Measurements from ENCODE around the gene ZKSCAN7.

Gene ZKSCAN7

DNA sequence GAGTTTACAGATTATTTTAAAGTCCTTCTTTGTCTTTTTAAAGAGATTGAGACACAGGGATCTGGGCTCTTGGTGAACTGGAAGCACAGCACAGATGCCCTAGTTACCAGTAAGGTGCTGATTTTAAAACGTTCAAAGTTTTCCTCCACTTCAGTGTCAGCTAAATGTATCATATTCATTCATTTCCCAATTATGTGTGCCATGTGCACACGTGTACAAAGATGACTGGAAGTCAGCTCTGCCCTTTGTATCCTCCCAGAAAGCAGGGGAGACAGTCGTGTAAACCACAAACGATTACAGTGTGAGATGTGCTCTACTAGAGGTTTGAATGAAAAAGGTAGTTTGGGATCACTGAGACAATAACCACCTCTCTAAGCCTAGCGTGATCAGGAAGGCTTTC lies 730 bp downstream of the ZKSCAN7 start:
- no peak for TF ChIP-seq GATA3 (IDR thresholded peaks at IDR 0.05; ENCODE audit: low read depth, low read length)

DNA sequence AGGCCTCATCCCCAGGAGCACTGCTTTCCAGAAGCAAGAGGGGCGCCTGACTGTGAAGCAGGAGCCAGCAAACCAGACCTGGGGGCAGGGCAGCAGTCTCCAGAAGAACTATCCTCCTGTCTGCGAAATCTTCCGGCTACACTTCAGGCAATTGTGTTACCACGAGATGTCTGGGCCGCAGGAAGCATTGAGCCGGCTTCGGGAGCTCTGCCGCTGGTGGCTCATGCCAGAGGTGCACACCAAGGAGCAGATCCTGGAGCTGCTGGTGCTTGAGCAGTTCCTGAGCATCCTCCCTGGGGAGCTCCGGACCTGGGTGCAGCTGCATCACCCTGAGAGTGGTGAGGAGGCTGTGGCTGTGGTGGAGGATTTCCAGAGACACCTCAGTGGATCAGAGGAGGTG lies 2.1 kb downstream of the ZKSCAN7 start:
- TF ChIP-seq GATA3 (IDR thresholded peaks at IDR 0.05; ENCODE audit: low read depth, low read length) (no peak), GATA2 (IDR thresholded peaks at IDR 0.05; ENCODE audit: low read depth, low read length) (no peak)

DNA sequence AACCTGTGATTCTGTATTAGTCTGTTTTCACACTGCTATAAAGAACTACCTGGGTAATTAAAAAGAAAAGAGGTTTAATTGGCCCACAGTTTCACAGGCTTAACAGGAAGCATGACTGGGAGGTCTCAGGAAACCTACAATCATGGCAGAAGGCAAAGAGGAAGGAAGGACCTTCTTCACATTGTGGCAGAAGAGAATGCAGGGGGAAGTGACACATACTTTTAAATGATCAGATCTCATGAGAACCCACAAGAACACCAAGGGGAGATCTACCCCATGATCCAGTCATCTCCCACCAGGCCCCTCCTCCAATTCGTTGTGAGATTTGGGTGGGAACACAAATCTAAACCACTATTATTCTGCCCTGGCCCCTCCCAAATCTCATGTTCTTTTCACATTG lies 6.1 kb downstream of the ZKSCAN7 start:
- TF ChIP-seq GATA2 (IDR thresholded peaks at IDR 0.05; ENCODE audit: low read depth, low read length) (no peak), GATA3 (IDR thresholded peaks at IDR 0.05; ENCODE audit: low read depth, low read length) (no peak)

DNA sequence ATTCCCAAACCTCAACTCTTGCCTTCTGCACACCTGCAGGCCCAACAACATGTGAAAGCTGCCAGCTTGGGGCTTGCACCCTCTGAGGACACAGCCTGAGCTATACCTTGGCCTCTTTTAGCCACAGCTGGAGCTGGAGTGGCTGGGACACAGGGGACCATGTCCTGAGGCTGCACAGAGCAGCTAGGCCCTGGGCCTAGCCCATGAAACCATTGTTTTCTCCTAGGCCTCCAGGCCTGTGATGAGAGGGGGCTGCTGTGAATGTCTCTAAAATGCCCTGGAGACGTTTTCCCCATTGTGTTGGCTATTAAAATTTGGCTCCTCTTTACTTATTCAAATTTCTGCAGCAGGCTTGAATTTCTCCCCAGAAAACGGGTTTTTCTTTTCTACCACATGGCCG lies 7.2 kb downstream of the ZKSCAN7 start:
- TF ChIP-seq GATA3 (IDR thresholded peaks at IDR 0.05; ENCODE audit: low read depth, low read length): no peak
- no peak for TF ChIP-seq GATA2 (IDR thresholded peaks at IDR 0.05; ENCODE audit: low read depth, low read length)

DNA sequence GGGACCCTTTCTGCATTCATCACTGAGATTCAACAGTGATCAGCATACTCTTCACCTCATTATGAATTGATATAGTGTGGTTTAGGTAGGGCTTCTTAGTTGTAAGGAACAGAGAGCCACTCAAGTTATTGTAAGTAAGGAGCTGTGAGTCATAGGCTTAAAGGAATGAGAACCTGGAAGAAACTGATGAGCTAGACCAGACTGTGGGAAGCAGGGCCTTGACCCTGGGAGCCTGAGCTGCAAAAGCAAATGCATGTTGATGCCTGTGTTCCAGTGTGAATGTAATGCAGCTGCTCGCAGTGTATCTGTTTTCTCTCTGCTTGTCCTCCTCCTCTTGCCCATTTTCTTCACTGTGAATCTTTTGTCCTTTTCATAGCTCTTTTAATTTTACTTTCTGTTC lies 13.6 kb downstream of the ZKSCAN7 start:
- no peak for TF ChIP-seq GATA3 (IDR thresholded peaks at IDR 0.05; ENCODE audit: low read depth, low read length)
- no peak for TF ChIP-seq GATA2 (IDR thresholded peaks at IDR 0.05; ENCODE audit: low read depth, low read length)

DNA sequence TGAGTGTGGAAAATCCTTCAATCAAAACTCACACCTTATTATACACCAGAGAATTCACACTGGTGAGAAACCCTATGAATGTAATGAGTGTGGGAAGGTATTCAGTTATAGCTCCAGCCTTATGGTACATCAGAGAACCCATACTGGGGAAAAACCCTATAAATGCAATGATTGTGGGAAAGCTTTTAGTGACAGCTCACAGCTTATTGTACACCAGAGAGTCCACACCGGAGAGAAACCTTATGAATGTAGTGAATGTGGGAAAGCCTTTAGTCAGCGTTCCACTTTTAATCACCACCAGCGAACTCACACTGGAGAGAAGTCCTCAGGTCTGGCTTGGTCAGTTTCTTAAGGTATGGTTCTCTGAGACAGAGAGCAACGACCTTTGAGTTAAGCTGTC lies 16.0 kb downstream of the ZKSCAN7 start:
- TF ChIP-seq GATA2 (IDR thresholded peaks at IDR 0.05; ENCODE audit: low read depth, low read length) (no peak), GATA3 (IDR thresholded peaks at IDR 0.05; ENCODE audit: low read depth, low read length) (no peak)

DNA sequence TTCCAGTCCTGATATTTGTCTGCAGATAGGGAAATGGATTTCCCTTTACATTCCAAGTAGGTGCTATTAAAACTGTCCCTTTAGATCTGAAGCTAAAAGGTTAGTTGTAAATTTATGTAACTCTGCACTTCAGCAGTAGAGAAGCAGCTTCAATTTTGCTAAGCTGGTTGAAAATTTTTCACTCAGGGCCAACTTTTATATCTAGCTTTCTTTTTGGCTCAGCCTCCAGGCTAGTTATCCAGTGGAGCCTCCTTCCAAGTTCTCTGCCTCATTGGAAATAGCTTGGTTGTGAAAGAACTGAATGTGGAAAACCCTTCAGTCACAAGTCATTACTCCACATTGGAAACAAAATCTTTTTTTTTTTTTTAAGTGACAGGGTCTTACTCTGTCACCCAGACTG lies 21.6 kb downstream of the ZKSCAN7 start:
- TF ChIP-seq GATA2 (IDR thresholded peaks at IDR 0.05; ENCODE audit: low read depth, low read length): no peak
- TF ChIP-seq GATA3 (IDR thresholded peaks at IDR 0.05; ENCODE audit: low read depth, low read length): no peak

DNA sequence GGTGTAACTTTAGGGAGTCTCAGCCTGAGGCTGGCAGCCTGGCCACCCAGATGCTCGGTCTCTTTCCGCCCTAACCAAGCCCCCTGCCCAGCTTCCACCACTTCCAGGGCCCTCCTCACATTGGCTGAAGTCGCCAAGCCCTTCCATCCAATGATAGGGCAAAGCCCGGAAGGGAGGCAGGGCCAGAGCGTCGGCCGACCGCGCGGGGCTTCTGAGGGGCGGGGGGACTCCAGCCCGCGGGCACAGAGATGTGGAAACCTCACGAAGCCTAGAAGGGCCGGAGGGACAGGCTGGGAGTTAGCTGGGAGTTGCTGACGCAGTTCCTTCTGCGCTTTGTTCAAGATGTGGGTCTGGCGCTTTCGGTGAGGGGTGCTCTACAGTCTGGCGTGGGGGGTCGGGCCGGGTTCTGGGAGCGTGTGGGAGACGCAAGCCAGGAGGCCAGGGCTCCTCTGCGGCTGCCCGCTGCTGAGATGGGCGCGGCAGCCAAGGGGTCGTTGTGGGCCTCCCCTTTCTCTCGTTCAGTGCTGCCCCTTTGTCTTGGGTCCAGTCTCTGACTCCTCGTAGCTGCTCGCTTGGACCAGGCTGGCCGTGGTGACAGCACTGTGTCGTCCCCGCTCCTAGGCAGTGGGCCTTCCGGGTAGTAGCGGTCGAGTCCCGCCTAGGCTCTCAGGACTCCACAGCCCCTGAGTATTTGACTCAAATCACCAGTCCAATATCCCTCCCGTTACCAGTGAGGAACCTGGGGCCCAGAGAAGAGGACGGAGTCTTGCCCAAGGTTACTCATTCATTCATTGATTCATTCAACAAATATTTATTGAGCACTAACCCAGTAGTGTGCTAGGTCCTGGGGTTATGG lies 29.9 kb downstream of the ZKSCAN7 start, which contains the start of gene ZNF660:
Gene ZNF660 (plus strand): TSS at position 319 of the 856 bp plus-strand sequence. CDS start 9,230 bp downstream, outside the sequence.
- TF ChIP-seq GATA2 (IDR thresholded peaks at IDR 0.05; ENCODE audit: low read depth, low read length) (no peak), GATA3 (IDR thresholded peaks at IDR 0.05; ENCODE audit: low read depth, low read length) (no peak)

DNA sequence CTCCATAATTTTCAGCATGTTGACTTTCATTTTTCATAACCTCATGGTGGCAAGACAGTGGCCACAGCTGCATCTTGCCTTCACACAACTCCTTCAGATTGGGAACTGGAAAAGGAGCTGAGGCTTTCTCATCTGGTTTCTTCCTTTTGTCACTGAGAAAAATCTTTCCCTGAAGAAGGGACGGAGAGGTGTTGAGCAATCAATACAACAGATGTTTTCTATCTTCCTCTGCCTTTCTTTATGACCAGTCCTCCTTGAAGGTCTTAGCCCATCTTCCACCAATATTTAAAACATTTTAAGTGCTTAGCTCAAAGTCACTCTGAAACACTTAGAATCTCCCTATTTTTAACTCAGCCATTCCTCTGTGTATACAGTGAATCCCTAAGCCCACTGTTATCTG lies 41.6 kb downstream of the ZKSCAN7 start:
- TF ChIP-seq GATA3 (IDR thresholded peaks at IDR 0.05; ENCODE audit: low read depth, low read length) (no peak), GATA2 (IDR thresholded peaks at IDR 0.05; ENCODE audit: low read depth, low read length) (no peak)

DNA sequence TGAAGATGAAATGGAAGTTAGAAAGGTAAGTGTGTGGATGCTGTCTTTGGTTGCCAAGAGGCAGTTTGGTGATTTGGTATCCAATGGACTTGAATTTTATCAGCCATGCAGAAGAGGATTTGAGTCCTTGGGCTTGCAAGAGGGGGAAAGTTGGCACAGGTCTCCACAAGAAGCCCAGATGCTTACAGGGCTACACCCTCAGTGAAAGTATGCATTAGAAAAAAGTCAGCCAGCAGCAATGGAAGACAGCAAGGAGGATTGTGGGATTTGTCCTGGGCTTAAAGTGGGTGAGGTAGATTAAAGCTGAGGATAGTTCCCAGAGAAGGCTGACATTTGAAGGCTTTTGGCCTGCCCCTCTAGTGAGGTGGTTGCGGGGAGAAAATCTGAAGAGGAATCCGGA lies 46.8 kb downstream of the ZKSCAN7 start:
- no peak for TF ChIP-seq GATA3 (IDR thresholded peaks at IDR 0.05; ENCODE audit: low read depth, low read length)
- TF ChIP-seq GATA2 (IDR thresholded peaks at IDR 0.05; ENCODE audit: low read depth, low read length): no peak

DNA sequence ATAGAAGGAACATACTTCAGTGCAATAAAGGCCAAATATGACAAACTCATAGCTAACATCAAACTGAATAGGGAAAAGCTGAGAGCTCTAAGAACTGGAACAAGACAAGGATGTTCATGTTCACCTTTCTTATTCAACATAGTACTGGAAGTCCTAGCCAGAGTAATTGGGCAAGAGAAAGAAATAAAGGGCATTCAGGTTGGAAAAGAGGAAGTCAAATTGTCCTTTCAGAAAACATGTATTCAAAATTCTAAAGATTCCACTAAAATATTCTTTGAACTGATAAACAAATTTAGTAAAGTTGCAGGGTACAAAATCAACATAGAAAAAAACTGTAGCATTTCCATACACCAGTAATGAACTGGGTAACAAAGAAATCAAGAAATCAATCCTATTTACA lies 57.7 kb downstream of the ZKSCAN7 start:
- no peak for TF ChIP-seq GATA2 (IDR thresholded peaks at IDR 0.05; ENCODE audit: low read depth, low read length)
- TF ChIP-seq GATA3 (IDR thresholded peaks at IDR 0.05; ENCODE audit: low read depth, low read length): no peak

Measured in SH-SY5Y (cell line).